ACHN (cell line): ENCODE results near the gene SUMO3.

Experiments used
- DNase-seq: peaks from one replicate; pipeline ENCODE4 v3.0.0-alpha.2; 2015
- in situ Hi-C: cut with HindIII; loops from 2 replicates; pipeline ENCODE4 v1.10.0; 2017; ENCODE audit warnings: low sequenced_read_pairs, low pct_ligation_motif_present, low pct_unique_long_range_greater_than_20kb

The SUMO3 gene

DNA sequence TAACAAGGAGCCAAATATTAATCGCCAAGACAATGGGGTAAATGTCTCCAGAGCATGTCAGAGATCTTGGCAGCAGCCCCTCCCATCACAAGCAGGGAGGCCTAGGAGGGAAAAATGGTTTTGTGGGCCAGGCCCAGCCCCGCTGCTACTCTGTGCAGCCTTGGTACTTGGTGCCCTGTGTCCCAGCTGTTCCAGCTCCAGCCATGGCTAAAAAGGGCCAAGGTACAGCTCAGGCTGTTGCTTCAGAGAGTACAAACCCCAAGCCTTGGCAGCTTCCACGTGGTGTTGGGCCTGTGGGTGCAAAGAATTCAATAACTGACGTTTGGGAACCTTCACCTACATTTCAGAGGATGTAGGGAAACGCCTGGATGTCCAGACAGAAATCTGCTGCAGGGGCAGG is 26.6 kb downstream of the SUMO3 start:
- in situ Hi-C loops = no loop called here
- no peak for DNase-seq

- no peak for DNase-seq
- in situ Hi-C loops = no loop called here
Observed at GRCh38 chr21:44790368-44790767, 27.5 kb downstream of the SUMO3 start.

DNA sequence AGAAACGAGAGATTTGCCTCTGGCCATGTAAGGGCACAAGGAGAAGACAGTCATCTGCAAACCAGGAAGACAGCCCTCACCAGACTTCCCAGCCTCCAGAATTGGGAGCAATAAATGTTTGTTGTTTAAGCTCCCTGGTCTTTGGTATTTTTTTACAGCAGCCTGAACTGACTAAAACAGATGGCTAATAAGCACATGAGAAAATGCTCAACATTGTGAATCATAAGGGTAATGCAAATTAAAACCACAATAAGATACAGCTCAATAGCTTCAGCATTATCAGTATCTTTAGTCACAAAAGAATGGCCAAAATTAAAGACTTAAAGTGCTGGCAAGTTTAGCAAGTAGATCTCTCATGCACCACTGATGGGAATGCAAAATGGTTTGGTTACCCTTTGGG is 28.0 kb downstream of the SUMO3 start:
- in situ Hi-C loops = no loop called here
- no peak for DNase-seq

DNA sequence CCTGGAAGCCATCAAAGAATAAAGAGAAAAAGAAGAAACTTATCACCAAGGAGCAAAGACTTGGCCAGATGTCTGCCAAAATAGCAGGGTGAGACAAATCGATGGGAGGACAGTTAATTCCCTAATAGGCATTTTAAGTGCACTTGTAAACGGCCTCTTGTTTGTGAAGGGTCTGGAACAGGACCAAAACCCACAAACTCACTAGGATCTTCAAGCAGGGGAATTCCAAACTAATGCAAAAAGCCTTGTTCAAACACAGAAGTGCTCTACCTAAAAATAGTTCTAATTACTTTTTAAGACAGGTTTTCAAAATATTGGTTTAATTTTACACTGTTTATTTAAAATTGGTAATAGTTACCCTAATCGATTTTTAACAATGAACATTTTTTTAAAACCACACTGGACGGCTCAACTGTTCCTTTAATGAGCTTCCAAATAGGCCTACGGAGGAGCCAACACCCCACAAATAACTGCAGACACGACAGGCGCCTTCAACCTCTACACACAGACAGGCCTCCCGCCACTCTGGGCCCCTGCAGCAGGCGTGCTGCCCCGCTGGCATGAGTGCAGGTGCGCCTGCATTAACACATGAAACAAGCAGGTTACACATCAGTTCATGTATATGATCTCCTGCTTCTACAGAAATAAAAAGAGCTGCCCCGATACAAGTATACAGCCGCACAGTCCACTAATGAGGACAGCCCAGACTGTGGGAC is 32.1 kb downstream of the SUMO3 start:
- in situ Hi-C loops = no loop called here

DNA sequence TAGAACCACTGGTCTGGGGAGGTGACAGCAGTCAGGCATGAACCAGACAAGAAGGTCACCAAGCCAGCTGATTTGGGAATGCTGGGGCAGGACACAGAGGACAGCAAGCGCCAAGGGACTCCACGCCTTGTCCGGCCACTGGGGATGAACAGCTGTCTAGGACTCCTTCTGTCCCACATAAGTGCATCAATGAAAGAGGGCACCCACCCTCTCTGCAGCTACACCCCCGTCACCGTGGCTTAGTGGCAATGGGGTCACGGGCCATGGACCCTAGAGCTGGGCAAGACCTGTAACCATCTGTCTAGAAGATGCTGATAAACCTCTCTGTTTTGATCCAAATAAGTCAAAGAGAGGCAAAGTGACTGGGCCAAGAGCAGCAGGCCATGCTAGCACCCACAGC is 33.1 kb downstream of the SUMO3 start:
- in situ Hi-C loops = no loop called here
- DNase-seq = no peak

More for the DNA sequence above, 32.1 kb downstream of the SUMO3 start:
- DNase-seq = no peak

- DNase-seq = no peak
- in situ Hi-C loops = no loop called here
Observed at GRCh38 chr21:44783020-44783696, 34.7 kb downstream of the SUMO3 start.

DNA sequence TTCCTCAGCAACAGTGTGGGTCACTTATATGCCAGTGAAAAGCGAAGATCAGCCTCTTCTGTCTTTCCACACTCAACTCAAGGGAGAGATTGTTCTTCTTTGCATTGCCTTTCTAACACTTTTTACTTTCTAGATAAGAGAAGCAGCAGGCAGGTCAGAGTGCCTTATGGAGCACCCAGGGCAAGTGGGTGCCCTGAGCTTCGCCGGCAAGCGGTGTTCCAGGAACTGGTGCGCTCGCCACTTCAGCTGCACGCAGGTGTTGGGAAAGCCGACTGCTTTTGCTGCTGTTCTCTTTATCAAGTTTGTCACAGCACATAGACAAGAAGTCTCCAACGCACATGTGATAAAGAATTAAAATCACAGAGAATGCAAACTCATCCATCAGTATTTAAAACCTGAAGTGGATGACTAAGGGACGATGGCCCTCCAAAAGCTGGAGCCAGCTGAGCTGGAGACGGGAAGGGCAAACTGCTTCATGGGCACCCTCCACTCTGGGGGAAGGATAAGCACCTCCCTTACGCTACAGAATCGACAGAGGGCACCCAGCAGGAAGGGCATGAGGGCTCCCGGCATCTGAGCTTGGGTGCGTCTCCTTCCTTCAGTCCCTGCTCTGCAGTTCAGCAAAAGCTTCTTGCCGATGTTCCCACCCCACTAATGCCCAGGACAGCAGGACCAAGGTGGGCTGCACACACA is 36.9 kb downstream of the SUMO3 start:
- in situ Hi-C loops = no loop called here
- no peak for DNase-seq

- no peak for DNase-seq
- in situ Hi-C loops = no loop called here
Observed at GRCh38 chr21:44780137-44780502, 37.7 kb downstream of the SUMO3 start.

DNA sequence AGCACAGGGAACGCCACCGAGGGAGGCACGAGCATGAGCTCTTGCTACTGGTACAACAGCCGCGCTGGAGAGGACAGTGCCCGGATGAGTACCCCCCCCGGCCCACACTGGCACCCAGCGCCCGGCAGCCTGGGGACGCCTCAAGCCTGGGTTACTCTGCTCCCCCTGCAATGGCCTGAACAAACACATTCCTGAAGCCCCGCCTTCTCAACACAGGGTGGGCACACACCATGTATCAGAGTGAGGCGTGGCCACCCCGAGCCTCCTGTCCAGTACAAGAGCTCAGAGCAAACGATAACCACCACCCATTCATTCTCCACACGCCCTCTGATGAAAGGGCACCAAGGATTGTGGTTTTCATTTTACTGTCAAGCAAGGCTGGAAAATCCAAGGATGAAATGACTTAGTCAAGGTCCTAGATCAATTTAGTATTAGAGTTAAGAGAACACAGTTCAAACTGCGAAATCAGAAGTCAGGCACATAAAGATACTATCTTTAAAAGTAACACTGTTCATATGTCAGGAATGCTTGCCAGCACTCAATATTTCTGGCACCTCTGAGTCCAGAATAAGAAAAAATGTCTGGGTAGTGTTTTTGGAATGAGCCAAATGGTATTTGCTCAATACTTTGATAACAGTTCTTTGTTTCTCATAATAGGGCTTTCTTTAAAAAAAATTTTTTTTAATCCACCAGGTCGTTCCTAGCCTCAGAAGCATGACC is 38.3 kb downstream of the SUMO3 start:
- in situ Hi-C loops = no loop called here

GRCh38 chr21:44778983-44779382 is 38.9 kb downstream of the SUMO3 start:
- no peak for DNase-seq
- in situ Hi-C loops = no loop called here

More for the DNA sequence above, 38.3 kb downstream of the SUMO3 start:
- DNase-seq = no peak

- DNase-seq = no peak
- in situ Hi-C loops = no loop called here
Observed at GRCh38 chr21:44778499-44778911, 39.4 kb downstream of the SUMO3 start.

DNA sequence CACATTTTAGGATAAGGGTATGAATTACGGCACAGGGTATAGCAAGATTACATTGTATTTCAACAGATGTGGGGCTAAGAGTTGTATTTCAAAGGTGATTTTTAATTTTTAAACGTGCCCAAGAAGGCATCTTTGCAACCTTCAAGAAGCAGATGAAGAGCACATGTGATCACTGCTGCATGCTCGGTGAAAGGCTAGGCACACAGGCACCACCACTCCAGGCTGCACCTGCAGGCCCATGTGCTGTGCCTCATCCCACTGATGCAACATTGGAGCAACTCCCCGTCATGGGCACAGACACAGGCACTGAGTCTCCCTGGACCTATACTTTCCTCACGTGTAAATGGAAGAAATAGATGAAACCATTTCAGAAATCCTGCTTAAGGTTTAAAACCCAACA is 39.8 kb downstream of the SUMO3 start:
- in situ Hi-C loops = no loop called here
- DNase-seq = no peak

DNA sequence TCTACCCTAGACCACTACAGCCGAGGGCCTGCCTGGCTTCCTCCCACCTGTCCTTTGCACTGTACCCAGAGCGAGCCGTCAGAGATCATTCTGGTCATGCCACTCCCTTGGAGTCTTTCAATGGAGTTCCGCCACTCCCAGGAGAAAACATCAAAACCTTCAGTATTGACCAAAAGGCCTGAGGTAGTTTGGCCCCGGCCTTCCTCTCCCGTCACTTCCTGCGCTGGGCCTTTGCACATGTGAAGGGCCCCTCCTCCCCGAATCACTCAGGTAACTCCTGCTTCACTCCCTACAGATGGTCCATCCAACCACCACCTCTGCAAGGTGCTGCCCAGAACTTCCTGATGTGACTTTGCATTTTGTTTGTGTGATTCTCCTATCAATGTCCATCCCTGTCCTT is 42.9 kb downstream of the SUMO3 start:
- in situ Hi-C loops = no loop called here
- DNase-seq = no peak

- in situ Hi-C loops = no loop called here
- peak; percentile 28 for DNase-seq
Observed at GRCh38 chr21:44773291-44773932, 44.5 kb downstream of the SUMO3 start.

DNA sequence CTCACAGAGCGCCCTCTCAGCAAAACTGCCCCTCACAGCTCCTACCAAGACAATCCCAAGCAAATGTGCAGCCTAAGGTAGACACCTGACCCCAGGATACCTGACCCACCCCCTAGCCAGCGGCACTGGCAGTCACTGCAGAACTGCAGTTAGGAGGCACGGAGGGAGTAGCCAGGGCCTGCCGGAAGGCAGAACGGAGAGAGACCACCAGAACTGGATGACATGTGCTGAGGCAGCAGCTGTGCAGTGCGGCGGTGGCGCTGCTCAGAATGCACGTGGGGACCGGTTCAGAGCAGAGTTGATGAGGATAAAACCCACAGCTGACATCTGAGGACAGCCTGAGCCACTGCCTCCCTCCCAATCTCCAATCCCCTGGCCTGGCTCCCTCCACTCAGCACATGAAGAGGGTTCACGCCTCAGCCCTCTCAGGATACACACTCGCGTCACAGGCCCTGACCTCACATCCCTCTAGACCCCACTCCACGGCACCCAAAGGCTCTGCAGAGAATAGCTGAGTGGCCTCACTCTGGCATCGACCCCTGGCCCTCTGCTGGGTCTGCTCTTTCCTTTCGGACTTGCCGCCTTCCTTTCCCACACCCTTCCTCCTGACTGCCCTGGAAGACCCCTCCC is 45.9 kb downstream of the SUMO3 start:
- DNase-seq = no peak
- in situ Hi-C loops = no loop called here

DNA sequence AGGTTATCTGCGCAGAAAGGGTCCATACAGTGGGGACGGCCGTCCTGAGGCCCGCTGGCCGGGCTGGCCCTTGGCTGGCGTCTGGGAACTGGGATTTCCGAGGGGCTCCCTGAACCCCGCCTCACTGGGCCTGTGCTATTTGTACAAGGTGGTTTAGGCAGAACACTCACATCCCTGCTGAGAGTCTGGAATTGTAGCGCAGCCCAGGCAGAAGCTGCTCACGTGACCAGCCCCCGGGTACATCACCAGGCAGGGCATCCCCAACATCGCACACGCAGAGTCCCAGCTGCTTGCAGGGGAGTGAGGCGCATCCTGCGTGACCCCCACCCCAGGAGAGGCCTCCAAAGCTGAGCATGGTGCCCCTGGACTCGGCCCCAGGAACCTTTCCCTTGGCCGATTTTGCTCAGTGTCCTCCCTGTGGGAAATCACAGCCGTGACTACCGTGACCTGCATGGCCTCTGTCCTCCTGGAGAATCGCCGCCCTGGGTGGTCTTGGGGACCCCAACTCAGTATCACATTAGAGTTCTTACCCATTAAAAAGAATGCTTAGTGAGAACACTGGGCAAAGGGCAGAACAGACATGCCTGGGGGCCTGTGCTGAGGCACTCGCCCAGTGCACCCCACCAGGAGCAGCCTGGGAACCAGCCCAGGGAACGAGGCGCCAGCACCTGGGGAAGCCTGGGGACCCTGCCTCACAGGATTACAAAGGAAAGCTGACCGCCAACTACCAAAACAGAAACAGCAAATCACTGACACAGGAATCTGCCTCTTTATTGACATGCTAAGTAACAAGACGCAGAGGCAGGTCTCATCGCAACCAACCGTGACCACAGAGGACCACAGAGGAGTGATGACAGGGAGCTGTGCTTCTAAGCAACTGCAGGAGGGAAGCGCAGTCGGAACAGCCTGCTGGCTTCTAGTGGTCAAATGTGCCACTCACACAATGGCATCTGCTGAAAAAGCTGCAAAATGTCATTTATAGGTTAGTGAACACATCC is 49.7 kb downstream of the SUMO3 start:
- no peak for DNase-seq
- in situ Hi-C loops = no loop called here

GRCh38 chr21:44766818-44767354 is 51.0 kb downstream of the SUMO3 start:
- no peak for DNase-seq
- in situ Hi-C loops = no loop called here
